Sigmoid colon (tissue), 7 donors: ENCODE data around the gene TRMU. TPM values are rescaled to one million over a fixed set of nuclear protein-coding genes. Genes with fewer than 3 reads are reported as not detected.

Experiments
- DNase-seq: peaks from one replicate; pipeline ENCODE4 v3.0.0-alpha.2; 2019
- H3K27ac ChIP-seq, 4 donors: fragments of 200-600 bp; sonication (generic); one replicate each; pipeline ENCODE4 v1.5.1; 2016 to 2019; ENCODE audit warnings: mild to moderate bottlenecking in 1 of 4
- H3K27me3 ChIP-seq, 3 donors: fragments of 200-600 bp; sonication (generic); one replicate each; pipeline ENCODE4 v1.5.1; 2019; ENCODE audit warnings: mild to moderate bottlenecking in 1 of 3
- H3K36me3 ChIP-seq, 4 donors: fragments of 200-600 bp; sonication (generic); one replicate each; pipeline ENCODE4 v1.5.1; 2016 to 2019
- H3K4me1 ChIP-seq, 4 donors: fragments of 200-600 bp; sonication (generic); one replicate each; pipeline ENCODE4 v1.5.1; 2017 to 2019
- H3K4me3 ChIP-seq, 4 donors: fragments of 200-600 bp; sonication (generic); one replicate each; pipeline ENCODE4 v1.5.1; 2017 to 2019; ENCODE audit warnings: mild to moderate bottlenecking in 2 of 4, moderate library complexity in 1 of 4
- H3K9me3 ChIP-seq, 4 donors: fragments of 200-600 bp in 3 of 4; sonication (generic) in 3 of 4; one replicate each; pipeline versions ENCODE4 v1.5.1 to v1.6.1; 2013 to 2019
- CTCF ChIP-seq, 4 experiments: fragments of 450-650 bp in 3 of 4; fragments of 200-600 bp in 1 of 4; IDR thresholded peaks; one replicate each; pipeline ENCODE4 v1.5.1; 2016 to 2019; ENCODE audit warnings: antibody characterized with exemption in 4 of 4, mild to moderate bottlenecking in 3 of 4, moderate library complexity in 2 of 4
- EP300 ChIP-seq, 4 donors: sonication (generic); formaldehyde crosslinking; IDR thresholded peaks; one replicate each; pipeline ENCODE4 v1.6.1; 2017; ENCODE audit warnings: antibody characterized with exemption in 4 of 4
- POLR2A ChIP-seq, 2 donors: fragments of 450-650 bp; IDR thresholded peaks; one replicate each; pipeline ENCODE4 v1.6.1; 2016; ENCODE audit warnings: antibody characterized with exemption in 2 of 2, mild to moderate bottlenecking in 2 of 2, moderate library complexity in 2 of 2
- POLR2AphosphoS5 ChIP-seq, 4 donors: sonication (generic); formaldehyde crosslinking; IDR thresholded peaks; one replicate each; pipeline ENCODE4 v1.6.1; 2017; ENCODE audit warnings: antibody characterized with exemption in 4 of 4
- WGBS, 2 donors: extraction: QIAGEN DNeasy Blood & Tissue Kit; methylation state at CpG; one replicate each; pipeline ENCODE4 v1.1.7; 2013; 5-methylcytosine and 5-hydroxymethylcytosine counted together
- intact Hi-C: fragments of 100-400 bp; cut with DNase I; formaldehyde crosslinking; loops from one replicate; pipeline ENCODE4 v1.15.1; 2023
- polyA plus RNA-seq, 3 donors: library from polyadenylated mRNA; stranded (reverse); fragments of 200-250 nt; gene quantifications; one replicate each; pipeline ENCODE4 v1.2.3, GENCODE V29; 2013
- total RNA-seq, 4 donors: library from RNA; depleted of rRNA; stranded (reverse); fragments of >200 nt; gene quantifications; one replicate each; pipeline ENCODE4 v1.1.0, GENCODE V29; 2016
- donor health status: healthy with polysubstance abuse.
- donor health status: Bipolar disorder and iron deficiency.
- donor health status: healthy.

Gene TRMU
- total and polyA plus RNA-seq, 7 donors: 12.5 to 38.7 (median 21.9) TPM

- no peaks in the 10 kb centered on the region for H3K36me3 ChIP-seq
- DNase-seq: no peak
- no peaks in the 10 kb centered on the region for H3K9me3 ChIP-seq
- intact Hi-C loops: no loop called here
- H3K27me3 ChIP-seq: no peaks in the 10 kb centered on the region
- TF ChIP-seq CTCF (IDR thresholded peaks at IDR 0.05) (no peak), EP300 (IDR thresholded peaks at IDR 0.05) (no peak), POLR2AphosphoS5 (IDR thresholded peaks at IDR 0.05) (no peak), POLR2A (IDR thresholded peaks at IDR 0.05) (no peak)
- H3K27ac ChIP-seq: no peak overlapping the region
- H3K4me3 ChIP-seq: no peak overlapping the region
- H3K4me1 ChIP-seq: peaks cover 0 to 10% (median 6%) of the 10 kb centered on the region in 4 donors
- 97% methylated on average over 23 of the region's 23 CpGs for WGBS, 2 donors
Measured at GRCh38 chr22:46331496-46331895, 4.0 kb upstream of the TRMU start.

- no peak for DNase-seq
- Histone ChIP-seq H3K27me3 (no peaks in the 10 kb centered on the region), H3K27ac (peak overlapping the region; percentile 87 to 92 (median 90)), H3K9me3 (no peaks in the 10 kb centered on the region), H3K36me3 (peaks cover 13 to 38% (median 18%) of the 10 kb centered on the region in 4 donors), H3K4me3 (peak overlapping the region; percentile 89 to 99 (median 94)), H3K4me1 (peaks cover 0 to 22% (median 16%) of the 10 kb centered on the region in 4 donors)
- TF ChIP-seq POLR2A (IDR thresholded peaks at IDR 0.05) (no peak), EP300 (IDR thresholded peaks at IDR 0.05) (no peak), POLR2AphosphoS5 (IDR thresholded peaks at IDR 0.05) (no peak), CTCF (IDR thresholded peaks at IDR 0.05) (no peak)
- WGBS, 2 donors: 7 to 14% methylated on average over 42 of the region's 42 CpGs
- intact Hi-C loops: no loop called here
Measured at GRCh38 chr22:46336119-46337078, 885 bp downstream of the TRMU start.

DNA sequence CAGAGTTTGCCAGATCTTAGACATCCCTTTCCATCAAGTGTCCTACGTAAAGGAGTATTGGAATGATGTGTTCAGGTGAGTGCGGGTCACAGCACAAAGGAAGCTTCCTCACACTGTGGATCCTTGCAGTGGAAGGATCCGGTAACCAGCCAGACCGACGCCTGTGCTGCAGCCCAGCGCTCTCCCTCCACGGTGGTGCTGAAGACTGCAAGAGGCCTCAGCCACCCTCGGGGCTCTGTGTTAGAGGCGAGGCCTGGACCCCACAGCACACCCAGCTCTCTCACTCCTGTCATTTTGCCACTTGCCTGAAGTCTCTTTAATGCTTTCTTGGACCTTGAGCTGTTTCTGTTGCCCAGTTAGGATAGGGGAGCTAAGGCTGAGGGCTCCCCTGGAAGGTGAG, 2.4 kb downstream of the TRMU start:
- intact Hi-C loops: no loop called here
- Histone ChIP-seq H3K27me3 (no peaks in the 10 kb centered on the region), H3K27ac (no peak overlapping the region), H3K4me1 (peaks cover 0 to 22% (median 16%) of the 10 kb centered on the region in 4 donors), H3K9me3 (no peaks in the 10 kb centered on the region), H3K36me3 (peaks cover 20 to 53% (median 24%) of the 10 kb centered on the region in 4 donors), H3K4me3 (no peak overlapping the region)
- TF ChIP-seq CTCF (IDR thresholded peaks at IDR 0.05) (no peak), POLR2AphosphoS5 (IDR thresholded peaks at IDR 0.05) (no peak), POLR2A (IDR thresholded peaks at IDR 0.05) (no peak), EP300 (IDR thresholded peaks at IDR 0.05) (no peak)
- 91 to 95% methylated on average over 9 of the region's 9 CpGs for WGBS, 2 donors
- DNase-seq: no peak

GRCh38 chr22:46338636-46339035, 3.1 kb downstream of the TRMU start:
- Histone ChIP-seq H3K4me1 (peaks cover 0 to 22% (median 16%) of the 10 kb centered on the region in 4 donors), H3K9me3 (no peaks in the 10 kb centered on the region), H3K27ac (no peak overlapping the region), H3K36me3 (peaks cover 20 to 60% (median 25%) of the 10 kb centered on the region in 4 donors), H3K27me3 (no peaks in the 10 kb centered on the region), H3K4me3 (no peak overlapping the region)
- no peak for TF ChIP-seq POLR2AphosphoS5 (IDR thresholded peaks at IDR 0.05)
- TF ChIP-seq CTCF (IDR thresholded peaks at IDR 0.05): no peak
- TF ChIP-seq POLR2A (IDR thresholded peaks at IDR 0.05): no peak
- TF ChIP-seq EP300 (IDR thresholded peaks at IDR 0.05): no peak
- DNase-seq: no peak
- intact Hi-C loops: no loop called here
- WGBS, 2 donors: 93 to 97% methylated on average over 8 of the region's 8 CpGs
